ENCODE data around the gene OTUD5. TPM values are rescaled to one million over a fixed set of nuclear protein-coding genes. Genes with fewer than 3 reads are reported as not detected.

OTUD5 gene
- polyA plus RNA-seq, 3 donors from 2014 or later = 25.2 to 35.5 (median 26.7) TPM

- DNase-seq = peak; percentile 26 to 49 (median 44)
- peaks cover 13 to 17% (median 16%) of the 10 kb centered on the region in 3 donors for H3K27me3 Mint-ChIP-seq (ENCODE audit: low read depth in 3 of 3)
- H3K27ac Mint-ChIP-seq = peak overlapping the region; percentile 87 to 97 (median 90)
- H3K4me3 Mint-ChIP-seq = peak overlapping the region; percentile 90 to 99 (median 91)
- H3K36me3 Mint-ChIP-seq = peaks cover 3 to 17% (median 6%) of the 10 kb centered on the region in 3 donors
- peaks cover 72 to 75% of the 10 kb centered on the region in 2 donors for H3K4me1 Mint-ChIP-seq
- H3K9me3 Mint-ChIP-seq = no peaks in the 10 kb centered on the region
These were observed 37.3 kb downstream of the OTUD5 start for GRCh38 chrX:48919947-48920717.

- Mint-ChIP-seq H3K4me3 (peak overlapping the region; percentile 90 to 99 (median 91)), H3K27me3 (ENCODE audit: low read depth in 3 of 3) (peaks cover 13 to 17% (median 16%) of the 10 kb centered on the region in 3 donors), H3K27ac (peak overlapping the region; percentile 87 to 97 (median 90)), H3K9me3 (no peaks in the 10 kb centered on the region), H3K4me1 (peaks cover 76 to 77% of the 10 kb centered on the region in 2 donors), H3K36me3 (peaks cover 3 to 22% (median 6%) of the 10 kb centered on the region in 3 donors)
- DNase-seq = no peak
These were observed 38.0 kb downstream of the OTUD5 start for GRCh38 chrX:48919360-48919841.

GRCh38 chrX:48918643-48919340, 38.6 kb downstream of the OTUD5 start, which contains the start of gene PIM2:
Gene PIM2, minus strand, starts transcription at chrX:48919024. Its CDS starts 190 bp downstream, at chrX:48918834.
- DNase-seq = peak; percentile 91 to 94 (median 93)
- H3K27ac Mint-ChIP-seq = peak within 1 kb of the TSS; percentile 87 to 97 (median 90)
- peaks cover 76 to 77% of the 10 kb centered on the region in 2 donors for H3K4me1 Mint-ChIP-seq
- peak within 1 kb of the TSS; percentile 90 to 99 (median 91) for H3K4me3 Mint-ChIP-seq
- peaks cover 13 to 17% (median 16%) of the 10 kb centered on the region in 3 donors for H3K27me3 Mint-ChIP-seq (ENCODE audit: low read depth in 3 of 3)
- peaks cover 3 to 22% (median 6%) of the 10 kb centered on the region in 3 donors for H3K36me3 Mint-ChIP-seq
- no peaks in the 10 kb centered on the region for H3K9me3 Mint-ChIP-seq

- H3K4me1 Mint-ChIP-seq = peaks cover 70 to 75% of the 10 kb centered on the region in 2 donors
- H3K27ac Mint-ChIP-seq = peak overlapping the region; percentile 87 to 97 (median 90)
- H3K9me3 Mint-ChIP-seq = no peaks in the 10 kb centered on the region
- peaks cover 3 to 26% (median 6%) of the 10 kb centered on the region in 3 donors for H3K36me3 Mint-ChIP-seq
- H3K27me3 Mint-ChIP-seq (ENCODE audit: low read depth in 3 of 3) = peaks cover 13 to 17% (median 16%) of the 10 kb centered on the region in 3 donors
- H3K4me3 Mint-ChIP-seq = peak overlapping the region; percentile 90 to 99 (median 91)
- no peak for DNase-seq
These were observed 39.1 kb downstream of the OTUD5 start for GRCh38 chrX:48918301-48918642.

- Mint-ChIP-seq H3K27ac (peak overlapping the region; percentile 87 to 97 (median 90)), H3K27me3 (ENCODE audit: low read depth in 3 of 3) (peaks cover 13 to 18% (median 17%) of the 10 kb centered on the region in 3 donors), H3K4me1 (peaks cover 65 to 66% of the 10 kb centered on the region in 2 donors), H3K36me3 (peaks cover 3 to 26% (median 6%) of the 10 kb centered on the region in 3 donors), H3K4me3 (peak overlapping the region; percentile 90 to 99 (median 91)), H3K9me3 (peaks cover 0 to 2% (median 0%) of the 10 kb centered on the region in 6 donors)
- DNase-seq = peak; percentile 89 to 93 (median 90)
These were observed 40.0 kb downstream of the OTUD5 start for GRCh38 chrX:48917139-48918001.

GRCh38 chrX:48914593-48915493, 42.6 kb downstream of the OTUD5 start:
- H3K36me3 Mint-ChIP-seq = peaks cover 0 to 22% (median 6%) of the 10 kb centered on the region in 3 donors
- H3K27me3 Mint-ChIP-seq (ENCODE audit: low read depth in 3 of 3) = peaks cover 22 to 36% (median 30%) of the 10 kb centered on the region in 3 donors
- H3K4me3 Mint-ChIP-seq = peak overlapping the region; percentile 5 to 47 (median 30)
- H3K27ac Mint-ChIP-seq = peak overlapping the region in 5 of 6 donors; percentile 30 to 72 (median 62)
- peaks cover 59 to 61% of the 10 kb centered on the region in 2 donors for H3K4me1 Mint-ChIP-seq
- DNase-seq = no peak
- peaks cover 0 to 2% (median 0%) of the 10 kb centered on the region in 6 donors for H3K9me3 Mint-ChIP-seq

- Mint-ChIP-seq H3K9me3 (peaks cover 0 to 2% (median 0%) of the 10 kb centered on the region in 6 donors), H3K36me3 (peaks cover 0 to 22% (median 6%) of the 10 kb centered on the region in 3 donors), H3K4me1 (peaks cover 52% of the 10 kb centered on the region in 2 donors), H3K27me3 (ENCODE audit: low read depth in 3 of 3) (peaks cover 22 to 33% (median 26%) of the 10 kb centered on the region in 3 donors), H3K4me3 (peak overlapping the region in 2 of 5 donors; percentile 15 to 50), H3K27ac (peak overlapping the region in 4 of 6 donors; percentile 50 to 67 (median 60))
- DNase-seq = no peak
These were observed 43.6 kb downstream of the OTUD5 start for GRCh38 chrX:48913605-48914366.

GRCh38 chrX:48911412-48912182, 45.8 kb downstream of the OTUD5 start, which contains the start of gene SLC35A2:
Gene SLC35A2, minus strand, starts transcription at chrX:48911646. Its CDS starts 10 bp downstream, at chrX:48911636.
- peak within 1 kb of the TSS; percentile 93 to 97 (median 96) for H3K27ac Mint-ChIP-seq
- H3K36me3 Mint-ChIP-seq = peaks cover 0 to 14% (median 0%) of the 10 kb centered on the region in 3 donors
- peaks cover 13 to 29% (median 17%) of the 10 kb centered on the region in 3 donors for H3K27me3 Mint-ChIP-seq (ENCODE audit: low read depth in 3 of 3)
- H3K4me1 Mint-ChIP-seq = peaks cover 39 to 45% of the 10 kb centered on the region in 2 donors
- peak; percentile 87 to 88 (median 87) for DNase-seq
- peak within 1 kb of the TSS; percentile 89 to 94 (median 93) for H3K4me3 Mint-ChIP-seq
- H3K9me3 Mint-ChIP-seq = peaks cover 0 to 2% (median 0%) of the 10 kb centered on the region in 6 donors

- Mint-ChIP-seq H3K27ac (peak overlapping the region; percentile 93 to 97 (median 96)), H3K4me3 (peak overlapping the region; percentile 89 to 94 (median 93)), H3K27me3 (ENCODE audit: low read depth in 3 of 3) (peaks cover 13 to 27% (median 17%) of the 10 kb centered on the region in 3 donors), H3K9me3 (peaks cover 0 to 2% (median 0%) of the 10 kb centered on the region in 6 donors), H3K36me3 (peaks cover 0 to 14% (median 0%) of the 10 kb centered on the region in 3 donors), H3K4me1 (peaks cover 39 to 42% of the 10 kb centered on the region in 2 donors)
- DNase-seq = no peak
These were observed 46.4 kb downstream of the OTUD5 start for GRCh38 chrX:48910926-48911411.

GRCh38 chrX:48909703-48910294, 47.6 kb downstream of the OTUD5 start:
- no peak overlapping the region for H3K4me3 Mint-ChIP-seq

More at GRCh38 chrX:48909703-48910294, 47.6 kb downstream of the OTUD5 start:
- Mint-ChIP-seq H3K27ac (peak overlapping the region in 1 of 6 donors; percentile 96), H3K9me3 (peaks cover 0 to 2% (median 0%) of the 10 kb centered on the region in 6 donors), H3K27me3 (ENCODE audit: low read depth in 3 of 3) (peaks cover 13 to 27% (median 17%) of the 10 kb centered on the region in 3 donors), H3K4me1 (peaks cover 30 to 31% of the 10 kb centered on the region in 2 donors), H3K36me3 (peaks cover 0 to 13% (median 0%) of the 10 kb centered on the region in 3 donors)
- DNase-seq = no peak
